ENCODE results near the gene OR5A1.

DNA sequence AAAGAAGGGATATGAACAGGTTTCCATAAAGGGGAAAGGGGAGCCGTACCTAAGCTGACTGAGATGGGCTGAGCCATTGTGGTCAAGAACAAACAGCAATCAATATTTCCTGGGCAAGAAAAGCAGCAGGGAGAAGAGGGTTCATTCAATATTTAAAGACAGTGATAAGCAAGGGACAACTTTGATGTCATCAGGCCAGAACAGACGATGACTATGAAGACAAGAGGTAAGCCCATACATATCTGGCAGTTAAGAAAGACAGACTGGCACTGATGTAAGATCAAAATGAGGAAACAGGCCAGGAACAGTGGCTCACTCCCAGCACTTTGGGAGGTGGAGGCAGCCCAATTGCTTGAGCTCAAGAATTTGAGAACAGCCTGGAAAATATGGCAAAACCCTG is 12.4 kb upstream of the OR5A1 start:
- TF ChIP-seq, protein P1, sequence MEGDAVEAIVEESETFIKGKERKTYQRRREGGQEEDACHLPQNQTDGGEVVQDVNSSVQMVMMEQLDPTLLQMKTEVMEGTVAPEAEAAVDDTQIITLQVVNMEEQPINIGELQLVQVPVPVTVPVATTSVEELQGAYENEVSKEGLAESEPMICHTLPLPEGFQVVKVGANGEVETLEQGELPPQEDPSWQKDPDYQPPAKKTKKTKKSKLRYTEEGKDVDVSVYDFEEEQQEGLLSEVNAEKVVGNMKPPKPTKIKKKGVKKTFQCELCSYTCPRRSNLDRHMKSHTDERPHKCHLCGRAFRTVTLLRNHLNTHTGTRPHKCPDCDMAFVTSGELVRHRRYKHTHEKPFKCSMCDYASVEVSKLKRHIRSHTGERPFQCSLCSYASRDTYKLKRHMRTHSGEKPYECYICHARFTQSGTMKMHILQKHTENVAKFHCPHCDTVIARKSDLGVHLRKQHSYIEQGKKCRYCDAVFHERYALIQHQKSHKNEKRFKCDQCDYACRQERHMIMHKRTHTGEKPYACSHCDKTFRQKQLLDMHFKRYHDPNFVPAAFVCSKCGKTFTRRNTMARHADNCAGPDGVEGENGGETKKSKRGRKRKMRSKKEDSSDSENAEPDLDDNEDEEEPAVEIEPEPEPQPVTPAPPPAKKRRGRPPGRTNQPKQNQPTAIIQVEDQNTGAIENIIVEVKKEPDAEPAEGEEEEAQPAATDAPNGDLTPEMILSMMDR (IDR thresholded peaks at IDR 0.05), result no peak
- no peak for TF ChIP-seq EZH2 (IDR thresholded peaks at IDR 0.05)
- TF ChIP-seq EZH2phosphoT487 (IDR thresholded peaks at IDR 0.05), result no peak

Data from neural progenitor cell (in vitro differentiated cells).